IMR-90 (cell line): ENCODE results near the gene RPH3AL. TPM values are rescaled to one million over a fixed set of nuclear protein-coding genes. Genes with fewer than 3 reads are reported as not detected.

Experiments used
- ATAC-seq: fragments of 200-7000 bp; cut with Tn5 transposase; 2 replicates; pipeline ENCODE4 v1.9.1; 2020; ENCODE audit warnings: low read depth, mild to moderate bottlenecking, moderate library complexity
- BruUV-seq: library from RNA; stranded (reverse); fragments of 400-500 nt; replicated peaks from 2 replicates; lab custom pipeline; 2021; lab: Mats Ljungman, UMichigan
- CTCF ChIA-PET: fragments of 300-600 bp; formaldehyde crosslinking; extraction: SDS; loops from one replicate; lab custom pipeline; 2021; ENCODE audit warnings: antibody characterized with exemption; lab: Yijun Ruan, JAX
- POLR2A ChIA-PET: fragments of 300-600 bp; sonication (Branson Sonifier 250); formaldehyde crosslinking; loops from one replicate; lab custom pipeline; 2022; ENCODE audit warnings: antibody characterized with exemption; ENCODE audit not compliant: unreplicated experiment; lab: Charles Lee
- DNase-seq: peaks from one replicate; pipeline ENCODE4 v3.0.0; 2013
- H2AFZ ChIP-seq: replicated peaks from 2 replicates; pipeline ENCODE3; 2013; ENCODE audit warnings: low read length, mild to moderate bottlenecking; ENCODE audit not compliant: poor library complexity
- H2AK5ac ChIP-seq: 2 replicates; pipeline ENCODE4 v1.6.1; 2013; ENCODE audit warnings: low read depth, low read length, inconsistent platforms
- H2AK9ac ChIP-seq: replicated peaks from 2 replicates; pipeline ENCODE3; 2013; ENCODE audit warnings: mild to moderate bottlenecking, low read depth, low read length, moderate library complexity; ENCODE audit not compliant: poor library complexity
- H2BK120ac ChIP-seq: 2 replicates; pipeline ENCODE4 v1.6.1; 2013; ENCODE audit warnings: low read depth, low read length, inconsistent platforms
- H2BK15ac ChIP-seq: 3 replicates; pipeline ENCODE4 v1.6.1; 2013; ENCODE audit warnings: low read depth, low read length, inconsistent platforms
- H2BK20ac ChIP-seq: 2 replicates; pipeline ENCODE4 v1.6.1; 2013; ENCODE audit warnings: low read depth, mild to moderate bottlenecking, inconsistent platforms, low read length, moderate library complexity
- H2BK5ac ChIP-seq: 2 replicates; pipeline ENCODE4 v1.6.1; 2013; ENCODE audit warnings: mild to moderate bottlenecking, low read depth, low read length, inconsistent platforms; ENCODE audit not compliant: poor library complexity, severe bottlenecking
- H3K14ac ChIP-seq: replicated peaks from 2 replicates; pipeline ENCODE4 v1.6.1; 2013; ENCODE audit warnings: low read depth, low read length, inconsistent platforms
- H3K18ac ChIP-seq: 2 replicates; pipeline ENCODE4 v1.6.1; 2013; ENCODE audit warnings: low read depth, low read length, control low read depth
- H3K23ac ChIP-seq: 2 replicates; pipeline ENCODE4 v1.6.1; 2013; ENCODE audit warnings: low read depth, low read length, inconsistent platforms
- H3K27ac ChIP-seq: 2 replicates; pipeline ENCODE4 v1.5.1; 2013; ENCODE audit warnings: mild to moderate bottlenecking, control low read depth, low read length; ENCODE audit not compliant: insufficient read depth
- H3K27me3 ChIP-seq: 2 replicates; pipeline ENCODE4 v1.6.1; 2013; ENCODE audit warnings: low read length; ENCODE audit not compliant: control insufficient read depth, insufficient read depth
- H3K36me3 ChIP-seq: 2 replicates; pipeline ENCODE4 v1.6.1; 2013; ENCODE audit warnings: low read length, mixed read lengths; ENCODE audit not compliant: control insufficient read depth, insufficient read depth
- H3K4ac ChIP-seq: 2 replicates; pipeline ENCODE4 v1.6.1; 2013; ENCODE audit warnings: low read depth, low read length, inconsistent platforms
- H3K4me1 ChIP-seq: 2 replicates; pipeline ENCODE4 v1.6.1; 2013; ENCODE audit warnings: low read length, mixed read lengths; ENCODE audit not compliant: control insufficient read depth, insufficient read depth
- H3K4me2 ChIP-seq: 2 replicates; pipeline ENCODE4 v1.6.1; 2013; ENCODE audit warnings: low read depth, mild to moderate bottlenecking, control low read depth, low read length, moderate library complexity
- H3K4me3 ChIP-seq: 2 replicates; pipeline ENCODE4 v1.5.1; 2013; ENCODE audit warnings: low read depth, mild to moderate bottlenecking, control low read depth, low read length, moderate library complexity; ENCODE audit not compliant: insufficient read depth
- H3K56ac ChIP-seq: 2 replicates; pipeline ENCODE4 v1.6.1; 2013; ENCODE audit warnings: low read length, inconsistent platforms; ENCODE audit not compliant: insufficient read depth; ENCODE audit errors: extremely low read depth
- H3K79me1 ChIP-seq, 2 experiments: 2 replicates each; pipeline ENCODE4 v1.6.1; 2013; ENCODE audit warnings: low read length in 2 of 2, inconsistent platforms in 1 of 2, low read depth in 1 of 2
- H3K9ac ChIP-seq: 2 replicates; pipeline ENCODE4 v1.6.1; 2013; ENCODE audit warnings: low read depth, low read length, control low read depth
- H3K9me1 ChIP-seq: 2 replicates; pipeline ENCODE4 v1.6.1; 2013; ENCODE audit warnings: low read length, inconsistent platforms; ENCODE audit not compliant: insufficient read depth
- H3K9me3 ChIP-seq: 2 replicates; pipeline ENCODE4 v1.6.1; 2013; ENCODE audit warnings: low read length; ENCODE audit not compliant: control insufficient read depth, insufficient read depth
- H4K20me1 ChIP-seq: 2 replicates; pipeline ENCODE4 v1.6.1; 2013; ENCODE audit warnings: low read length, inconsistent platforms; ENCODE audit not compliant: insufficient read depth
- H4K5ac ChIP-seq: 2 replicates; pipeline ENCODE4 v1.6.1; 2013; ENCODE audit warnings: mild to moderate bottlenecking, low read depth, low read length, control low read depth
- H4K8ac ChIP-seq, 2 experiments: 2 replicates each; pipeline ENCODE4 v1.6.1; 2013; ENCODE audit warnings: low read depth in 2 of 2, low read length in 2 of 2, control low read depth in 1 of 2, inconsistent platforms in 1 of 2
- H4K91ac ChIP-seq: 2 replicates; pipeline ENCODE4 v1.6.1; 2013; ENCODE audit warnings: low read depth, low read length, inconsistent platforms; ENCODE audit not compliant: insufficient read depth
- BHLHE40 ChIP-seq: fragments of 150-350 bp; IDR thresholded peaks from 2 replicates; pipeline ENCODE4 v1.6.1; 2016; ENCODE audit warnings: mild to moderate bottlenecking, low read depth, low read length
- CEBPB ChIP-seq: IDR thresholded peaks from 2 replicates; pipeline ENCODE4 v1.6.1; 2012; ENCODE audit warnings: low read depth, low read length, improper control_type of control experiment
- CHD1 ChIP-seq: IDR thresholded peaks from 2 replicates; pipeline ENCODE4 v1.6.1; 2012; ENCODE audit warnings: low read depth, low read length, improper control_type of control experiment
- CTCF ChIP-seq: conservative IDR thresholded peaks from 2 replicates; pipeline ENCODE4 v1.5.1; 2012; ENCODE audit warnings: mild to moderate bottlenecking, low read depth, low read length, improper control_type of control experiment
- FOS ChIP-seq: fragments of 150-350 bp; IDR thresholded peaks from 2 replicates; pipeline ENCODE4 v1.6.1; 2016; ENCODE audit warnings: low read depth, low read length
- MAFK ChIP-seq: IDR thresholded peaks from 2 replicates; pipeline ENCODE4 v1.6.1; 2012; ENCODE audit warnings: low read depth, low read length, improper control_type of control experiment
- MAZ ChIP-seq: IDR thresholded peaks from 2 replicates; pipeline ENCODE4 v1.6.1; 2012; ENCODE audit warnings: low read depth, mild to moderate bottlenecking, low read length, improper control_type of control experiment, moderate library complexity, borderline replicate concordance
- MXI1 ChIP-seq: IDR thresholded peaks from 2 replicates; pipeline ENCODE4 v1.6.1; 2012; ENCODE audit warnings: low read depth, mild to moderate bottlenecking, low read length, moderate library complexity, borderline replicate concordance
- NFE2L2 ChIP-seq: fragments of 150-350 bp; IDR thresholded peaks from 2 replicates; pipeline ENCODE4 v1.6.1; 2016; ENCODE audit warnings: low read depth, mild to moderate bottlenecking, low read length
- RAD21 ChIP-seq: IDR thresholded peaks from 2 replicates; pipeline ENCODE4 v1.6.1; 2012; ENCODE audit warnings: low read length, improper control_type of control experiment
- RCOR1 ChIP-seq: IDR thresholded peaks from 2 replicates; pipeline ENCODE4 v1.6.1; 2012; ENCODE audit warnings: mild to moderate bottlenecking, low read length, improper control_type of control experiment; ENCODE audit not compliant: insufficient replicate concordance
- RFX5 ChIP-seq: IDR thresholded peaks from 2 replicates; pipeline ENCODE4 v1.8.0; 2012; ENCODE audit warnings: low read depth, mild to moderate bottlenecking, low read length, moderate library complexity
- SMC3 ChIP-seq: fragments of 150-350 bp; IDR thresholded peaks from 2 replicates; pipeline ENCODE4 v1.6.1; 2016; ENCODE audit warnings: low read depth, mild to moderate bottlenecking, antibody characterized with exemption, low read length, moderate library complexity
- WGBS, 2 experiments: methylation state at CpG; one replicate each; pipeline versions ENCODE4 v1.1.5 to v1.1.7; 2013; ENCODE audit warnings: missing lambda C conversion rate in 2 of 2; ENCODE audit not compliant: insufficient read length in 1 of 2; ENCODE audit errors: extremely low coverage in 2 of 2; 5-methylcytosine and 5-hydroxymethylcytosine counted together
- dilution Hi-C: fragments of 300-500 bp; cut with HindIII; formaldehyde crosslinking; loops from one replicate; pipeline ENCODE4 v1.14.3; 2018; ENCODE audit warnings: low sequenced_read_pairs; ENCODE audit not compliant: unreplicated experiment
- in situ Hi-C: fragments of 300-500 bp; cut with MboI; formaldehyde crosslinking; loops from 3 replicates; pipeline ENCODE4 v1.14.3; 2019; ENCODE audit warnings: low sequenced_read_pairs, inconsistent platforms, mixed read lengths
- intact Hi-C: fragments of 100-400 bp; cut with micrococcal nuclease; formaldehyde crosslinking; loops from 2 replicates; pipeline ENCODE4 v1.10.0; 2022
- polyA plus RNA-seq, 3 experiments: library from polyadenylated mRNA; depleted of rRNA; stranded (reverse); fragments of >200 nt; gene quantifications; 2 replicates each; pipeline ENCODE4 v1.2.3, GENCODE V29; 2012; ENCODE audit warnings: low replicate concordance in 1 of 3
- total RNA-seq: library from RNA; depleted of rRNA; stranded (reverse); fragments of >200 nt; gene quantifications from 2 replicates; pipeline ENCODE4 v1.2.3, GENCODE V29; 2012
- TF ChIP-seq, protein P1 (sequence below): fragments of 150-350 bp; IDR thresholded peaks from 2 replicates; pipeline ENCODE4 v1.6.1; 2017; ENCODE audit warnings: mild to moderate bottlenecking, antibody characterized with exemption, low read length, low read depth
- TF ChIP-seq, protein P2 (sequence below): fragments of 150-350 bp; IDR thresholded peaks from 2 replicates; pipeline ENCODE4 v1.6.1; 2016; ENCODE audit warnings: low read depth, mild to moderate bottlenecking, low read length, moderate library complexity, borderline replicate concordance

The RPH3AL gene
- total and polyA plus RNA-seq, 2 of the 4 experiments (the other 2 are of a cell fraction) = 1.8 to 2.5 TPM

DNA sequence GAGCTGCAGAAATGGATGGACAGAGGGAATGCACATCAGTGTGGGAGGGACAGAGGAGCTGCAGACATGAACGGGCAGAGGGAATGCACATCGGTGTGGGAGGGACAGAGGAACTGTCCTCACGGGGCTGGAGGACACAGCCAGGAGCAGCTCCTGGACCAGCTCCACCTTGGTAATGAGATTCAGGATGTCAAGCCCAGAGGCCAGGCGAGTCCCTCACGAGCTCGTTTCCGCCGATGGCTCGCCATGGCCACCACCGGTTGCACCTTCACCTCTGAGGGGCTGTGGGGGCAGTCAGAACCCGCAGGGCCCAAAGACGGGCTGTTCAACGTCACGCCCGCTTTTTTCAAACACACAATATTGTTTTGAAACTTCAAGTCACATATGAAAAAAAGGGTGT is 56.2 kb downstream of the RPH3AL start:
- Histone ChIP-seq H3K14ac (no peak overlapping the region), H4K91ac (no peak overlapping the region), H3K23ac (no peak overlapping the region), H3K56ac (no peak overlapping the region), H3K4me2 (no peak overlapping the region), H3K9me3 (no peaks in the 10 kb centered on the region), H3K27me3 (peaks cover 28% of the 10 kb centered on the region), H3K4ac (no peak overlapping the region), H2BK120ac (no peak overlapping the region), H3K9me1 (no peaks in the 10 kb centered on the region), H2AK5ac (no peak overlapping the region), H2BK20ac (no peak overlapping the region), H4K5ac (no peak overlapping the region), H3K79me1 (no peaks in the 10 kb centered on the region), H3K4me3 (no peak overlapping the region), H2BK15ac (no peak overlapping the region), H4K8ac (no peak overlapping the region), H3K36me3 (no peaks in the 10 kb centered on the region), H3K9ac (no peak overlapping the region), H2AK9ac (no peak overlapping the region), H3K4me1 (no peaks in the 10 kb centered on the region), H3K18ac (no peak overlapping the region), H2BK5ac (no peak overlapping the region), H4K20me1 (no peaks in the 10 kb centered on the region), H3K27ac (no peak overlapping the region), H2AFZ (no peak overlapping the region)
- dilution Hi-C loops (no loop called here), in situ Hi-C loops (no loop called here), intact Hi-C loops (no loop called here)
- ChIA-PET POLR2A (no interaction called here), CTCF (no interaction called here)
- ATAC-seq (no peak), DNase-seq (no peak)
- BruUV-seq = no TSS peak
- no CpG with 5 or more reads among the region's 15 CpGs for WGBS, 2 experiments
- no peak for TF ChIP-seq MXI1
- TF ChIP-seq, protein P1, sequence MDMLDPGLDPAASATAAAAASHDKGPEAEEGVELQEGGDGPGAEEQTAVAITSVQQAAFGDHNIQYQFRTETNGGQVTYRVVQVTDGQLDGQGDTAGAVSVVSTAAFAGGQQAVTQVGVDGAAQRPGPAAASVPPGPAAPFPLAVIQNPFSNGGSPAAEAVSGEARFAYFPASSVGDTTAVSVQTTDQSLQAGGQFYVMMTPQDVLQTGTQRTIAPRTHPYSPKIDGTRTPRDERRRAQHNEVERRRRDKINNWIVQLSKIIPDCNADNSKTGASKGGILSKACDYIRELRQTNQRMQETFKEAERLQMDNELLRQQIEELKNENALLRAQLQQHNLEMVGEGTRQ = no peak
- TF ChIP-seq BHLHE40 = no peak
- TF ChIP-seq MAFK = no peak
- no peak for TF ChIP-seq FOS
- no peak for TF ChIP-seq CEBPB
- TF ChIP-seq SMC3 = no peak
- no peak for TF ChIP-seq MAZ
- no peak for TF ChIP-seq CTCF
- TF ChIP-seq NFE2L2 = no peak
- TF ChIP-seq RAD21 = no peak
- no peak for TF ChIP-seq RFX5
- TF ChIP-seq CHD1 = no peak
- TF ChIP-seq, protein P2, sequence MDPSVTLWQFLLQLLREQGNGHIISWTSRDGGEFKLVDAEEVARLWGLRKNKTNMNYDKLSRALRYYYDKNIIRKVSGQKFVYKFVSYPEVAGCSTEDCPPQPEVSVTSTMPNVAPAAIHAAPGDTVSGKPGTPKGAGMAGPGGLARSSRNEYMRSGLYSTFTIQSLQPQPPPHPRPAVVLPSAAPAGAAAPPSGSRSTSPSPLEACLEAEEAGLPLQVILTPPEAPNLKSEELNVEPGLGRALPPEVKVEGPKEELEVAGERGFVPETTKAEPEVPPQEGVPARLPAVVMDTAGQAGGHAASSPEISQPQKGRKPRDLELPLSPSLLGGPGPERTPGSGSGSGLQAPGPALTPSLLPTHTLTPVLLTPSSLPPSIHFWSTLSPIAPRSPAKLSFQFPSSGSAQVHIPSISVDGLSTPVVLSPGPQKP = no peak
- no peak for TF ChIP-seq RCOR1
